A172 (cell line): ENCODE measurements around the gene RCSD1. TPM values are rescaled to one million over a fixed set of nuclear protein-coding genes. Genes with fewer than 3 reads are reported as not detected.

ENCODE experiments used
- DNase-seq: peaks from one replicate; pipeline ENCODE4 v3.0.0-alpha.2; 2015; ENCODE audit warnings: low spot score
- total RNA-seq: library from RNA; depleted of rRNA; stranded (reverse); fragments of >200 nt; shearing (Covaris generic); gene quantifications from 2 replicates; pipeline ENCODE4 v1.2.3, GENCODE V29; 2014

Gene RCSD1
- total RNA-seq, 1 experiment from 2014 or later = 0.29 TPM

GRCh38 chr1:167690053-167690452, 60.0 kb downstream of the RCSD1 start:
- no peak for DNase-seq

- no peak for DNase-seq
These were observed 63.5 kb downstream of the RCSD1 start for GRCh38 chr1:167693425-167694045.

GRCh38 chr1:167694691-167695090, 64.7 kb downstream of the RCSD1 start:
- no peak for DNase-seq

- DNase-seq = no peak
These were observed 65.1 kb downstream of the RCSD1 start for GRCh38 chr1:167695147-167695546.

GRCh38 chr1:167695756-167696561, 65.9 kb downstream of the RCSD1 start:
- DNase-seq = no peak

GRCh38 chr1:167697667-167698141, 67.7 kb downstream of the RCSD1 start:
- DNase-seq = no peak

- no peak for DNase-seq
These were observed 68.3 kb downstream of the RCSD1 start for GRCh38 chr1:167698313-167698712.

- DNase-seq = no peak
These were observed 71.5 kb downstream of the RCSD1 start for GRCh38 chr1:167701510-167701909.

GRCh38 chr1:167703557-167703956, 73.5 kb downstream of the RCSD1 start:
- no peak for DNase-seq

GRCh38 chr1:167704715-167705114, 74.7 kb downstream of the RCSD1 start:
- no peak for DNase-seq

- DNase-seq = no peak
These were observed 75.2 kb downstream of the RCSD1 start for GRCh38 chr1:167705250-167705649.

GRCh38 chr1:167706363-167706762, 76.3 kb downstream of the RCSD1 start:
- no peak for DNase-seq

- DNase-seq = no peak
These were observed 77.2 kb downstream of the RCSD1 start for GRCh38 chr1:167706931-167707877.

- DNase-seq = no peak
These were observed 77.9 kb downstream of the RCSD1 start for GRCh38 chr1:167707942-167708341.

GRCh38 chr1:167708940-167709389, 78.9 kb downstream of the RCSD1 start:
- no peak for DNase-seq

- no peak for DNase-seq
These were observed 80.8 kb downstream of the RCSD1 start for GRCh38 chr1:167710836-167711235.

GRCh38 chr1:167711797-167712196, 81.8 kb downstream of the RCSD1 start:
- no peak for DNase-seq

- DNase-seq = no peak
These were observed 83.5 kb downstream of the RCSD1 start for GRCh38 chr1:167713330-167714081.

GRCh38 chr1:167714098-167714438, 84.0 kb downstream of the RCSD1 start:
- no peak for DNase-seq

- peak; percentile 89 for DNase-seq
These were observed 84.6 kb downstream of the RCSD1 start for GRCh38 chr1:167714439-167715156.
